ENCODE measurements around the gene ADRM1. TPM values are rescaled to one million over a fixed set of nuclear protein-coding genes. Genes with fewer than 3 reads are reported as not detected.

ADRM1 gene
- total RNA-seq, 1 donor from 2014 or later, result 52.3 TPM

- no peak for TF ChIP-seq EZH2phosphoT487 (IDR thresholded peaks at IDR 0.05)
- TF ChIP-seq, protein P1, sequence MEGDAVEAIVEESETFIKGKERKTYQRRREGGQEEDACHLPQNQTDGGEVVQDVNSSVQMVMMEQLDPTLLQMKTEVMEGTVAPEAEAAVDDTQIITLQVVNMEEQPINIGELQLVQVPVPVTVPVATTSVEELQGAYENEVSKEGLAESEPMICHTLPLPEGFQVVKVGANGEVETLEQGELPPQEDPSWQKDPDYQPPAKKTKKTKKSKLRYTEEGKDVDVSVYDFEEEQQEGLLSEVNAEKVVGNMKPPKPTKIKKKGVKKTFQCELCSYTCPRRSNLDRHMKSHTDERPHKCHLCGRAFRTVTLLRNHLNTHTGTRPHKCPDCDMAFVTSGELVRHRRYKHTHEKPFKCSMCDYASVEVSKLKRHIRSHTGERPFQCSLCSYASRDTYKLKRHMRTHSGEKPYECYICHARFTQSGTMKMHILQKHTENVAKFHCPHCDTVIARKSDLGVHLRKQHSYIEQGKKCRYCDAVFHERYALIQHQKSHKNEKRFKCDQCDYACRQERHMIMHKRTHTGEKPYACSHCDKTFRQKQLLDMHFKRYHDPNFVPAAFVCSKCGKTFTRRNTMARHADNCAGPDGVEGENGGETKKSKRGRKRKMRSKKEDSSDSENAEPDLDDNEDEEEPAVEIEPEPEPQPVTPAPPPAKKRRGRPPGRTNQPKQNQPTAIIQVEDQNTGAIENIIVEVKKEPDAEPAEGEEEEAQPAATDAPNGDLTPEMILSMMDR (IDR thresholded peaks at IDR 0.05), result no peak
- TF ChIP-seq EZH2 (IDR thresholded peaks at IDR 0.05), result no peak
- no peaks in the 10 kb centered on the region for H3F3A ChIP-seq (ENCODE audit: low read depth)
- no peak overlapping the region for H3K9ac ChIP-seq
- no peak overlapping the region for H3K27ac ChIP-seq
- no peak for DNase-seq (ENCODE audit: low spot score)
- H3K4me1 Mint-ChIP-seq, result no peaks in the 10 kb centered on the region
- H3K4me3 Mint-ChIP-seq, result no peak overlapping the region
- peaks cover 15% of the 10 kb centered on the region for H3K36me3 Mint-ChIP-seq
- H3K9me3 Mint-ChIP-seq, result peaks cover 7% of the 10 kb centered on the region
- H3K4me2 ChIP-seq, result no peak overlapping the region
- H2AFZ ChIP-seq (replicated peaks), result no peak overlapping the region
- no peak overlapping the region for H3K4me3 ChIP-seq
- H3K27me3 Mint-ChIP-seq (ENCODE audit: insufficient read depth, low read depth), result peaks cover 6% of the 10 kb centered on the region
- H3K4me1 ChIP-seq, result no peaks in the 10 kb centered on the region
- H3K27me3 ChIP-seq, result no peaks in the 10 kb centered on the region
- no peaks in the 10 kb centered on the region for H3K36me3 ChIP-seq
- H3K27ac Mint-ChIP-seq, result no peak overlapping the region
- H4K20me1 ChIP-seq (ENCODE audit: low read depth), result no peaks in the 10 kb centered on the region
- H3K79me2 ChIP-seq (ENCODE audit: low read depth), result no peaks in the 10 kb centered on the region
- no peaks in the 10 kb centered on the region for H3K9me3 ChIP-seq (ENCODE audit: low read depth)
These were observed 43.0 kb downstream of the ADRM1 start for GRCh38 chr20:62345681-62346370.

DNA sequence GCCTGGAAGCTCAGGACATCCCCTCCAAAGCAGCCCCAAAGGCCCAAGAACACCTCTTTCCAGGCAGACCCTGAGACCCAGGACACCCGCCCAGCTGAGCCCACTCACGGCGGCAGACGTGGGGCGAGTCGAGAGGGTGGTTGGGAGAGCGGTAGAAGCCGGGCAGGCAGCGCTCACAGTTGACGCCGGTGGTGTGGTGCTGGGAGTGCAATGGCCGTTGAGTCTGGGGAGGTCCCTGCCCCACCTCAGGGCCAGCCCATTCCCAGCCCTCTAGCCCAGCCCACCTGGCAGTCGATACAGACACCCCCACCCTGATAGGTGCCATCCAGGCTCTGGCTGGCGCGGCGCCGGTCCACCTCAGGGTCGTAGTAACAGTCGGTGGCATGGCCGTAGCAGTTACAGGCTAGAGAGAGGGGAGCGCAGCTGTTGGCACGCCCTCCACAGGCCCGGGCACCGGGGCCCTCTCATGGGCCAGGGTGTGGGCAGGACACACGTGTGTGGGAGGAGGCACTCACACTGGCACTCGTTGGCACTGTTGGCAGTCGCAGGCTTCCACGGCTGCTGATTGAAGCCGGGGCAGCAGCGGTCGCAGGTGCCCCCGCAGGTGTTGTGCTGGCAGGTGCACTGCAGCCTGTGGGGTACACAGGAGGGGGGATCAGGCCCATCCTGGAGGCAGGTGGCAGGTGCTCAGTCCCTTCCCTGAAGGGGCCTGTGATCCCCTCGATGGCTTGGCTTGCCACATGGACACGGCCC lies 43.8 kb downstream of the ADRM1 start:
- Histone ChIP-seq H3K4me2 (no peak overlapping the region), H4K20me1 (ENCODE audit: low read depth) (no peaks in the 10 kb centered on the region), H3K27ac (no peak overlapping the region), H3K27me3 (no peaks in the 10 kb centered on the region), H3K9me3 (ENCODE audit: low read depth) (no peaks in the 10 kb centered on the region), H3F3A (ENCODE audit: low read depth) (no peaks in the 10 kb centered on the region), H3K79me2 (ENCODE audit: low read depth) (no peaks in the 10 kb centered on the region), H3K9ac (no peak overlapping the region), H3K4me3 (no peak overlapping the region), H2AFZ (replicated peaks) (no peak overlapping the region), H3K36me3 (no peaks in the 10 kb centered on the region), H3K4me1 (no peaks in the 10 kb centered on the region)
- H3K36me3 Mint-ChIP-seq, result peaks cover 13% of the 10 kb centered on the region
- H3K27ac Mint-ChIP-seq, result no peak overlapping the region
- H3K9me3 Mint-ChIP-seq, result peaks cover 7% of the 10 kb centered on the region
- TF ChIP-seq EZH2phosphoT487 (IDR thresholded peaks at IDR 0.05) (no peak), EZH2 (IDR thresholded peaks at IDR 0.05) (no peak)
- TF ChIP-seq, protein P1 (IDR thresholded peaks at IDR 0.05), result no peak
- no peak overlapping the region for H3K4me3 Mint-ChIP-seq
- no peaks in the 10 kb centered on the region for H3K4me1 Mint-ChIP-seq
- DNase-seq (ENCODE audit: low spot score), result no peak
- H3K27me3 Mint-ChIP-seq (ENCODE audit: insufficient read depth, low read depth), result peaks cover 6% of the 10 kb centered on the region

GRCh38 chr20:62347151-62347404 lies 44.3 kb downstream of the ADRM1 start:
- TF ChIP-seq EZH2 (IDR thresholded peaks at IDR 0.05), result no peak
- TF ChIP-seq, protein P1 (IDR thresholded peaks at IDR 0.05), result no peak
- TF ChIP-seq EZH2phosphoT487 (IDR thresholded peaks at IDR 0.05), result no peak
- H3K9me3 Mint-ChIP-seq, result peaks cover 7% of the 10 kb centered on the region
- no peaks in the 10 kb centered on the region for H3K27me3 ChIP-seq
- peaks cover 13% of the 10 kb centered on the region for H3K36me3 Mint-ChIP-seq
- H3K27me3 Mint-ChIP-seq (ENCODE audit: insufficient read depth, low read depth), result peaks cover 6% of the 10 kb centered on the region
- H3K27ac ChIP-seq, result no peak overlapping the region
- no peak overlapping the region for H2AFZ ChIP-seq (replicated peaks)
- H3K4me2 ChIP-seq, result no peak overlapping the region
- H3K4me3 Mint-ChIP-seq, result no peak overlapping the region
- no peaks in the 10 kb centered on the region for H3K9me3 ChIP-seq (ENCODE audit: low read depth)
- H4K20me1 ChIP-seq (ENCODE audit: low read depth), result no peaks in the 10 kb centered on the region
- no peak overlapping the region for H3K9ac ChIP-seq
- no peaks in the 10 kb centered on the region for H3K79me2 ChIP-seq (ENCODE audit: low read depth)
- H3K4me1 ChIP-seq, result no peaks in the 10 kb centered on the region
- DNase-seq (ENCODE audit: low spot score), result no peak
- H3K36me3 ChIP-seq, result no peaks in the 10 kb centered on the region
- no peaks in the 10 kb centered on the region for H3K4me1 Mint-ChIP-seq
- H3K27ac Mint-ChIP-seq, result no peak overlapping the region
- no peak overlapping the region for H3K4me3 ChIP-seq
- H3F3A ChIP-seq (ENCODE audit: low read depth), result no peaks in the 10 kb centered on the region

Measured in neural progenitor cell (in vitro differentiated cells).